ENCODE measurements around the gene CMAS.
"Not testable (repeated sequence)": the region's sequence is repeated elsewhere in the genome, so short reads cannot be mapped to it uniquely, and the experiment has no call there.

CMAS gene

GRCh38 chr12:22064968-22065367, 18.9 kb downstream of the CMAS start:
- peaks cover 20 to 43% of the 10 kb centered on the region in 2 donors for H3K36me3 ChIP-seq (ENCODE audit: control insufficient read depth in 1 of 2, insufficient read depth in 2 of 2, low read length in 2 of 2)

DNA sequence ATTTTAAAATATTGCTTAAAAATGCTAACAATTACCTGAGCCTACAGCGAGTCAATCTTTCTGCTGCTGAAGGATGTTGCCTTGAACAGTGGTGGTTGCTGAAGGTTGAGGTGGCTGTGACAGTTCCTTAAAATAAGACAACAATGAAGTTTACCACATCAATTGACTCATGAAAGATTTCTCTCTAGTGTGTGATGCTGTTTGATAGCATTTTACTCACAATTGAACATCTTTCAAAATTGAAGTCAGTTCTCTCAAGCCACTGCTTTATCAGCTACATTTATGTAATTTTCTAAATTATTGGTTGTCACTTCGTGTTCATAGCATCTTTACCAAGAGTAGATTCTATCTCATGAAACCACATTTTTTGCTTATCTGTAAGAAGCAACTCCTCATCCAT, 20.3 kb downstream of the CMAS start:
- Histone ChIP-seq H3K27ac (ENCODE audit: low read depth, low read length) (no peak overlapping the region), H3K36me3 (ENCODE audit: control insufficient read depth in 1 of 2, insufficient read depth in 2 of 2, low read length in 2 of 2) (peaks cover 20 to 34% of the 10 kb centered on the region in 2 donors), H3K9me3 (ENCODE audit: control insufficient read depth in 1 of 2, low read length in 2 of 2) (no peaks in the 10 kb centered on the region), H3K4me3 (ENCODE audit: low read depth in 1 of 2, low read length in 2 of 2) (no peak overlapping the region), H3K4me1 (ENCODE audit: control insufficient read depth in 1 of 2, insufficient read depth in 2 of 2, low read length in 2 of 2) (no peaks in the 10 kb centered on the region), H3K9ac (ENCODE audit: low read depth in 1 of 2, low read length in 2 of 2) (no peak overlapping the region), H3K27me3 (ENCODE audit: control insufficient read depth in 1 of 2, insufficient read depth in 2 of 2, low read length in 2 of 2) (no peaks in the 10 kb centered on the region)

More at GRCh38 chr12:22064968-22065367, 18.9 kb downstream of the CMAS start:
- Histone ChIP-seq H3K4me1 (ENCODE audit: control insufficient read depth in 1 of 2, insufficient read depth in 2 of 2, low read length in 2 of 2) (no peaks in the 10 kb centered on the region), H3K27me3 (ENCODE audit: control insufficient read depth in 1 of 2, insufficient read depth in 2 of 2, low read length in 2 of 2) (no peaks in the 10 kb centered on the region), H3K9me3 (ENCODE audit: control insufficient read depth in 1 of 2, low read length in 2 of 2) (no peaks in the 10 kb centered on the region), H3K27ac (ENCODE audit: low read depth, low read length) (no peak overlapping the region), H3K9ac (ENCODE audit: low read depth in 1 of 2, low read length in 2 of 2) (no peak overlapping the region), H3K4me3 (ENCODE audit: low read depth in 1 of 2, low read length in 2 of 2) (no peak overlapping the region)

DNA sequence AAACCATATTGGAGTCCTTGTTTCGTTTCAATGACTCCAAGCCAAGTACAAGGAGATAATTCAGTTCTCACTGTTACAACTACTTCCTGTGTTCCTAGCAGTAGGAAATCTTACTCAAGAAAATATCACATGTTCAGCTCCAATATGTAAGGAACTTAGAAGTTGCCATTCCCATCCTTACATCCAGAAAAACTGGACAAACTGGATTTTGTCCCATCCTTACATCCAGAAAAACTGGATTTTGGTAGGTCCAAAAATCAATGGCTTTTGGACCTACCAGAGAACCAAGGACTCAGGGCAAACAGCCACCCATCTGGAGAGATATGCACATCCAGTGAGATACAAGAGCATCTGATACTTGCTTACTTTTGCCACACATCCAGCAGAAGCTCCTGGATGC, 23.8 kb downstream of the CMAS start:
- no peak overlapping the region for H3K27ac ChIP-seq (ENCODE audit: low read depth, low read length)
- H3K9me3 ChIP-seq (ENCODE audit: control insufficient read depth in 1 of 2, low read length in 2 of 2) = no peaks in the 10 kb centered on the region
- H3K27me3 ChIP-seq (ENCODE audit: control insufficient read depth in 1 of 2, insufficient read depth in 2 of 2, low read length in 2 of 2) = no peaks in the 10 kb centered on the region

GRCh38 chr12:22082190-22082701, 36.2 kb downstream of the CMAS start:
- H3K27ac ChIP-seq (ENCODE audit: low read depth, low read length) = no peak overlapping the region
- H3K36me3 ChIP-seq (ENCODE audit: control insufficient read depth in 1 of 2, insufficient read depth in 2 of 2, low read length in 2 of 2) = no peaks in the 10 kb centered on the region
- no peaks in the 10 kb centered on the region for H3K4me1 ChIP-seq (ENCODE audit: control insufficient read depth in 1 of 2, insufficient read depth in 2 of 2, low read length in 2 of 2)
- no peak overlapping the region for H3K4me3 ChIP-seq (ENCODE audit: low read depth in 1 of 2, low read length in 2 of 2)
- H3K9ac ChIP-seq (ENCODE audit: low read depth in 1 of 2, low read length in 2 of 2) = no peak overlapping the region
- H3K9me3 ChIP-seq (ENCODE audit: control insufficient read depth in 1 of 2, low read length in 2 of 2) = no peaks in the 10 kb centered on the region
- no peaks in the 10 kb centered on the region for H3K27me3 ChIP-seq (ENCODE audit: control insufficient read depth in 1 of 2, insufficient read depth in 2 of 2, low read length in 2 of 2)

More for the DNA sequence above, 23.8 kb downstream of the CMAS start:
- no peak overlapping the region for H3K4me3 ChIP-seq (ENCODE audit: low read depth in 1 of 2, low read length in 2 of 2)
- no peak overlapping the region for H3K9ac ChIP-seq (ENCODE audit: low read depth in 1 of 2, low read length in 2 of 2)
- peaks cover 13 to 14% of the 10 kb centered on the region in 2 donors for H3K36me3 ChIP-seq (ENCODE audit: control insufficient read depth in 1 of 2, insufficient read depth in 2 of 2, low read length in 2 of 2)
- no peaks in the 10 kb centered on the region for H3K4me1 ChIP-seq (ENCODE audit: control insufficient read depth in 1 of 2, insufficient read depth in 2 of 2, low read length in 2 of 2)

DNA sequence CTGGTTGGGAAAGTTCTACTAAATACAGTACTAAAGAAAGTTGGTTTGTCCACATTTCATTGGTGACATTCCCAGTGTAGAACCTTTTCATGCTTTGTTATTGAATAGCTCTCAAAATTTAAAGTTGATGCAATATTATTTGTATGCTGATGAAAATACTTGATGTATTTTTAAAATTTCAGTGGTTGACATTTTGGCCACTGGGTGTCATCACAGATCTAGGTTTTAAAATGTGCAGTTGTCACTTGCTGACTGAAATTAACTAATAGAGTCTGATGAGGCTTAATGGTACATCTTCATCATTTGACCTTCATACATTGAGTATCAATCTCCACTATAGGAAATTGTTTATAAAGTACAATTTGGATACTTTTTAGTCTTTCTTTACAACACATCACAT, 37.1 kb downstream of the CMAS start:
- no peaks in the 10 kb centered on the region for H3K9me3 ChIP-seq (ENCODE audit: control insufficient read depth in 1 of 2, low read length in 2 of 2)
- no peaks in the 10 kb centered on the region for H3K27me3 ChIP-seq (ENCODE audit: control insufficient read depth in 1 of 2, insufficient read depth in 2 of 2, low read length in 2 of 2)
- no peaks in the 10 kb centered on the region for H3K4me1 ChIP-seq (ENCODE audit: control insufficient read depth in 1 of 2, insufficient read depth in 2 of 2, low read length in 2 of 2)
- H3K27ac ChIP-seq (ENCODE audit: low read depth, low read length) = no peak overlapping the region
- H3K9ac ChIP-seq (ENCODE audit: low read depth in 1 of 2, low read length in 2 of 2) = no peak overlapping the region
- no peaks in the 10 kb centered on the region for H3K36me3 ChIP-seq (ENCODE audit: control insufficient read depth in 1 of 2, insufficient read depth in 2 of 2, low read length in 2 of 2)
- H3K4me3 ChIP-seq (ENCODE audit: low read depth in 1 of 2, low read length in 2 of 2) = no peak overlapping the region

DNA sequence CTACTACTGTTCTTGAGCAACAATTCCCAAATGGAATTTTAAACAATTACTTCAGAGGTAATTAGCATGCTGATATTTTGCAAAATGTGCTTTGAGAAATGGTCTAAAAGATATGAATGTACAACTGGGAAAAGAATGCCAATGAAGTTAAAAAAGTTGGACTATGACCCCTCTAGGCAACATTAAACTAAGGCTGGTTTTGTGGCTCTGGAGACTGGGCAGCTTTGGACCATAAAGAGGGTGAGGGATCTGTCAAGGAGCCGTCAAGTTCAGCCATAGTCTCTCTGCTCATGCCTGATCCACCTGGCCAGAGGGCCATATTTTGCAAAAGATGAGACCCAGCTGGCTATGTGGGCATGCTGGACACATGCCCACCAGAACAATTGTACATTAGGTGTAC, 38.8 kb downstream of the CMAS start:
- no peaks in the 10 kb centered on the region for H3K36me3 ChIP-seq (ENCODE audit: control insufficient read depth in 1 of 2, insufficient read depth in 2 of 2, low read length in 2 of 2)
- no peaks in the 10 kb centered on the region for H3K9me3 ChIP-seq (ENCODE audit: control insufficient read depth in 1 of 2, low read length in 2 of 2)
- no peak overlapping the region for H3K9ac ChIP-seq (ENCODE audit: low read depth in 1 of 2, low read length in 2 of 2)
- H3K4me3 ChIP-seq (ENCODE audit: low read depth in 1 of 2, low read length in 2 of 2) = no peak overlapping the region
- no peak overlapping the region for H3K27ac ChIP-seq (ENCODE audit: low read depth, low read length)
- H3K4me1 ChIP-seq (ENCODE audit: control insufficient read depth in 1 of 2, insufficient read depth in 2 of 2, low read length in 2 of 2) = no peaks in the 10 kb centered on the region
- H3K27me3 ChIP-seq (ENCODE audit: control insufficient read depth in 1 of 2, insufficient read depth in 2 of 2, low read length in 2 of 2) = no peaks in the 10 kb centered on the region

DNA sequence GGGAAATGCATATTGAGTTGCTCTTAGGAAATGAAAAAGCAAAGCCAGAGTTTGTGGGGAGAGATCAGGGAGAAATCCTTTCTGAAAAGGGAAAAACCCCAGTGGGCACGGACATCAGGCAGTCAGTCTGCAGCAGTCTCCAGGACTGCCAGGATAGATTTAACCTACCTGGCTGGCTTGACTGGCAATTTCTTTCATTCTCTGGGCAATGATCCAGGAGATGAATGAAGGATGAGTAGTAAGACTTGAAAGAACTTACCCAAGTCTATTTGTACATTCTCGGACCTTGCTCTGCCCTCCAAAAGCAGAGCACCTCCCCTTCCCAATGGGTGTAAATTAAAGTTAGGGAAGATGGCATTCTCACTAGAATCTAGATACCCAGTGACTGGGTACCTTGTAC, 42.9 kb downstream of the CMAS start:
- H3K27ac ChIP-seq (ENCODE audit: low read depth, low read length) = no peak overlapping the region
- no peak overlapping the region for H3K4me3 ChIP-seq (ENCODE audit: low read depth in 1 of 2, low read length in 2 of 2)
- H3K9ac ChIP-seq (ENCODE audit: low read depth in 1 of 2, low read length in 2 of 2) = no peak overlapping the region
- H3K9me3 ChIP-seq (ENCODE audit: control insufficient read depth in 1 of 2, low read length in 2 of 2) = no peaks in the 10 kb centered on the region
- no peaks in the 10 kb centered on the region for H3K36me3 ChIP-seq (ENCODE audit: control insufficient read depth in 1 of 2, insufficient read depth in 2 of 2, low read length in 2 of 2)
- H3K4me1 ChIP-seq (ENCODE audit: control insufficient read depth in 1 of 2, insufficient read depth in 2 of 2, low read length in 2 of 2) = no peaks in the 10 kb centered on the region
- no peaks in the 10 kb centered on the region for H3K27me3 ChIP-seq (ENCODE audit: control insufficient read depth in 1 of 2, insufficient read depth in 2 of 2, low read length in 2 of 2)

- no peak overlapping the region for H3K9ac ChIP-seq (ENCODE audit: low read depth in 1 of 2, low read length in 2 of 2)
- H3K36me3 ChIP-seq (ENCODE audit: control insufficient read depth in 1 of 2, insufficient read depth in 2 of 2, low read length in 2 of 2) = no peaks in the 10 kb centered on the region
- H3K27me3 ChIP-seq (ENCODE audit: control insufficient read depth in 1 of 2, insufficient read depth in 2 of 2, low read length in 2 of 2) = no peaks in the 10 kb centered on the region
- no peaks in the 10 kb centered on the region for H3K9me3 ChIP-seq (ENCODE audit: control insufficient read depth in 1 of 2, low read length in 2 of 2)
- no peak overlapping the region for H3K27ac ChIP-seq (ENCODE audit: low read depth, low read length)
- H3K4me1 ChIP-seq (ENCODE audit: control insufficient read depth in 1 of 2, insufficient read depth in 2 of 2, low read length in 2 of 2) = no peaks in the 10 kb centered on the region
- H3K4me3 ChIP-seq (ENCODE audit: low read depth in 1 of 2, low read length in 2 of 2) = no peak overlapping the region
Measured at GRCh38 chr12:22089486-22089885, 43.5 kb downstream of the CMAS start.

GRCh38 chr12:22099062-22099461, 53.0 kb downstream of the CMAS start:
- not testable (repeated sequence) for H3K9me3 ChIP-seq (ENCODE audit: control insufficient read depth in 1 of 2, low read length in 2 of 2); H3K9ac ChIP-seq (ENCODE audit: low read depth in 1 of 2, low read length in 2 of 2); H3K27me3 ChIP-seq (ENCODE audit: control insufficient read depth in 1 of 2, insufficient read depth in 2 of 2, low read length in 2 of 2); H3K4me1 ChIP-seq (ENCODE audit: control insufficient read depth in 1 of 2, insufficient read depth in 2 of 2, low read length in 2 of 2); H3K27ac ChIP-seq (ENCODE audit: low read depth, low read length); H3K36me3 ChIP-seq (ENCODE audit: control insufficient read depth in 1 of 2, insufficient read depth in 2 of 2, low read length in 2 of 2); H3K4me3 ChIP-seq (ENCODE audit: low read depth in 1 of 2, low read length in 2 of 2)

- no peaks in the 10 kb centered on the region for H3K27me3 ChIP-seq (ENCODE audit: control insufficient read depth in 1 of 2, insufficient read depth in 2 of 2, low read length in 2 of 2)
- H3K9me3 ChIP-seq (ENCODE audit: control insufficient read depth in 1 of 2, low read length in 2 of 2) = no peaks in the 10 kb centered on the region
- no peaks in the 10 kb centered on the region for H3K36me3 ChIP-seq (ENCODE audit: control insufficient read depth in 1 of 2, insufficient read depth in 2 of 2, low read length in 2 of 2)
- no peak overlapping the region for H3K27ac ChIP-seq (ENCODE audit: low read depth, low read length)
- H3K4me3 ChIP-seq (ENCODE audit: low read depth in 1 of 2, low read length in 2 of 2) = no peak overlapping the region
- H3K9ac ChIP-seq (ENCODE audit: low read depth in 1 of 2, low read length in 2 of 2) = no peak overlapping the region
- H3K4me1 ChIP-seq (ENCODE audit: control insufficient read depth in 1 of 2, insufficient read depth in 2 of 2, low read length in 2 of 2) = no peaks in the 10 kb centered on the region
Measured at GRCh38 chr12:22100958-22101748, 55.1 kb downstream of the CMAS start.

Measured in duodenal mucosa (tissue), 2 donors.